GM19395 (cell line): ENCODE data around the gene PLA2G6.
"Not testable (repeated sequence)": the region's sequence is repeated elsewhere in the genome, so short reads cannot be mapped to it uniquely, and the experiment has no call there.

Experiments used
- ATAC-seq: cut with Tn5 transposase; IDR thresholded peaks from one replicate; pipeline ENCODE4 v1.9.1; 2021; ENCODE audit warnings: mild to moderate bottlenecking, moderate library complexity; ENCODE audit not compliant: unreplicated experiment

Gene PLA2G6

DNA sequence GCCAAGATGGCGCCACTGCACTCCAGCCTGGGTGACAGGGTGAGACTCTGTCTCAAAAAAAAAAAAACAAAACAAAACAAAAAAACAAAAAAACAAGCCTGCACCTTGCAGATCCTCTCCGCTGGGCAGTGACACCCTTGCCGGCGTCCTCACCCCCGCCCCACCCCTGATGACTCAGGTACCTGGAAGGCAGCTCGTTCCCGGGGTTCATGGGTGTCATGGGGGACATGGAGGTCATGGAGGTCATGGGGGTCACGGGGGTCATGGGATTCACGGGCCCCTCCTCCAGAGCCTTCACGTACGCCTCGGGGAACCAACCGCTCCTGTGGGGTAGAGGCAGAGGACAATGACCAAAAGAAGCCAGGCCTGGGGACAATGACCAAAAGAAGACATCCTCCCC, 94.7 kb downstream of the PLA2G6 start:
- ATAC-seq, result no peak

DNA sequence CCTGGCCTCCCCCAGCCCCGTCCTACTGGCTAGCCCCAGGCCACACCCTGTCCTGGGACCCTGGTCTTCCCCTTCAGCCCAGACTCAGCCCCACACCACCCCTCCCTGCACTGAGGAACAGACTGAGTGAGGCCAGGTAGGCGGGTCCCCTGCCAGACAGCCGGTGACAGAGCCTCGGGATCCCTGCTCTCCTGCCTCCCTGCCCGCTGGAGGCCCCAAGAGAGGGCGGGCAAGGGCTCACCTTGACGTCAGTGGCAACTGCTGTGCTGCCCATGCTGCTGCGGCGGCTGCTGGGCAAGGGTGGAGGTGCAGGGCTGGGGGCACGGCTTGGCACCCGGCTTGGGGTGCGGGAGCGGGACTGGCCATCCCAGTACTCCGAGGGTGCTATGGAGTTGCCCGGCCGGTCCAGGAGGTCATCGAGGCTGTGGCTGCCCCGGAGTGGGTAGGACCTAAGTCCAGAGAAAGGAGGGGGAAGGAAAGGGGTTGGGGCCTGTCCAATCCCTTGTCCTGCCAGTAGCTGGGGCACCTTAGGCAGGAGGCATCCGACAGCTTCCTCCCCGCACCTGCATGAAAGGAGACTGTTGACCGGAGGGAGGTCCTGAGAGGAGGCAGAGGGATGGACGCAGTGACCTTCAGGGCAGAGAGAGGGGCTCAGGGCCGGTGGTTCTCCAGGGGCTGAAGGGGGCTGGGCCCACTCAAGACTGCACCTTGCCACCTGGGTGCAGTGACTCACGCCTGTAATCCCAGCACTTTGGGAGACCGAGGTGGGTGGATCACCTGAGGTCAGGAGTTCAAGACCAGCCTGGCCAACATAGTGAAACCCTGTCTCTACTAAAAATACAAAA, 95.4 kb downstream of the PLA2G6 start:
- no peak for ATAC-seq

DNA sequence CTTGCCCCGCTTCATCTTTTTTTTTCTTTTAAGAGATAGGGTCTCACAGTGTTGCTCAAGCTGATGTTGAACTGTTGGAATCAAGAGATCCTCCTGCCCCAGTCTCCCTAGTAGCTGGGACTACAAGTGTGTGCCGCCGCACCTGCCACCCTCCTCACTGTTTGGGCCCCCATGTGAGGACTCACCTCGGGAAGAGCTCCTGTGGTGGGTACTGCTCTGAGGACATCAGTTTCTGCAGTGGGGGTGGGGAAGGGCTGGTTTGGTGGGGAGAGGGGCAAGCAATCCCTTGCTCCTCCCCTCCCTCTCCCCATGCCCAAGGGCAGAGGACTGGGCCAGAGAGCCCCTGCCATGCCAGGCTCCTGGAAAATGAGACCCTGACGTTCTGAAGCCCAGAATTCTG, 96.1 kb downstream of the PLA2G6 start:
- no peak for ATAC-seq

DNA sequence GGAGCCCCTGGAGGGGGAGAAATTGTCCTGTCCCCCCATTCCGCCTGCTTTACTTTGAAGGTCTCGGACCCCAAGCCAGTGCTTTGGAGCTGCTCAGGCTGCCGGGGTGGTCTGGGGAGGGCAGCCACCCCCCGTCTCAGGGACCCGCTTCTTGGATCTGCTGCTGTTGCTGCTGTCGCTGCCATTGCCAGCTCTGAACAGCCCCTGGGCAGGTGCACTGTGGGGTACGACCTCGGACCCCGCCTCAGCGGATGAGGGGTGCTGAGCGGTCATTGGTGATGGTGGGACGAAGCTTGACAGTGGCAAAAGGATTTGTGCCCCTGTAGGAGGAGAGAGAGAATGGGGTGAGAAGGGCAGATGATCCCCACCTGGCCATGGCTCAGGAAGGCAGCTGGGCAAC, 96.6 kb downstream of the PLA2G6 start:
- no peak for ATAC-seq

DNA sequence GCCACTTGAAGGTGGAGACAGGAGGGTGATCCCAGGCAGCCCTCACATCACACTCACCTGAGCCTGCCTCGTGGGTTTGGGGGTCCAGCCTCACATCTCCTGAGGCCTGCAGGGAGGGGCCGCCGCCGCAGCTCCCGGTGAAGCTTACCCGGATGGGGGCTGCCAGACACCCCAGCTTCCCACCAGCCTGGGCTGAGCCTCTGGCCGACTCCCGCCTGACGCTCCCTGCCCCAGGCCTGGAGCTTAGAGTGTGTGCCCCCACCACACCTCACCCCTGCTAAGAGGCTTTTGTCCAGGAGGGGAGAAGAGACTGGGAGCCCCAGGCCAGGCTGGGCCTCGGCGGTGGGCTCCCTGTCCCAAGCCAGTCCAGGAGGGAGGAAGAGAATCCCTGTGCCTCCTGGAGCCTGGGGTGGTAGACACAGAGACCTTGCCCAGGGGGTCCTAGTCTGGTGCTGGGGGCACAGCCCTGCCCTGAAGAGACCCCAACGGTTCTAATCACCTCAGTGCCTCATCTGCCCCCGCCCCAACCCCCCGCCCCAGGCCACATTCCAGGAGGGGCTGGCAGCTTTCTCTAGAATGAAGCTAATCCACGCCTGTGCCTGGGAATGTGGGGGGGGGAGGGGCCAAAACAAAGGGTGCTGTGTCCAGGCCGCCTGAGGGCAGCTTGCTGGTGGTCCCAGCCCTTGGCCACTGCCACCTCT, 97.5 kb downstream of the PLA2G6 start, which contains the start of gene SLC16A8:
SLC16A8 (minus strand) TSS at position 254 of the 701 bp plus-strand sequence. CDS start 1,311 bp downstream, outside the sequence.
- ATAC-seq, result no peak

- ATAC-seq, result no peak
These were observed 98.5 kb downstream of the PLA2G6 start for GRCh38 chr22:38082986-38083710.

DNA sequence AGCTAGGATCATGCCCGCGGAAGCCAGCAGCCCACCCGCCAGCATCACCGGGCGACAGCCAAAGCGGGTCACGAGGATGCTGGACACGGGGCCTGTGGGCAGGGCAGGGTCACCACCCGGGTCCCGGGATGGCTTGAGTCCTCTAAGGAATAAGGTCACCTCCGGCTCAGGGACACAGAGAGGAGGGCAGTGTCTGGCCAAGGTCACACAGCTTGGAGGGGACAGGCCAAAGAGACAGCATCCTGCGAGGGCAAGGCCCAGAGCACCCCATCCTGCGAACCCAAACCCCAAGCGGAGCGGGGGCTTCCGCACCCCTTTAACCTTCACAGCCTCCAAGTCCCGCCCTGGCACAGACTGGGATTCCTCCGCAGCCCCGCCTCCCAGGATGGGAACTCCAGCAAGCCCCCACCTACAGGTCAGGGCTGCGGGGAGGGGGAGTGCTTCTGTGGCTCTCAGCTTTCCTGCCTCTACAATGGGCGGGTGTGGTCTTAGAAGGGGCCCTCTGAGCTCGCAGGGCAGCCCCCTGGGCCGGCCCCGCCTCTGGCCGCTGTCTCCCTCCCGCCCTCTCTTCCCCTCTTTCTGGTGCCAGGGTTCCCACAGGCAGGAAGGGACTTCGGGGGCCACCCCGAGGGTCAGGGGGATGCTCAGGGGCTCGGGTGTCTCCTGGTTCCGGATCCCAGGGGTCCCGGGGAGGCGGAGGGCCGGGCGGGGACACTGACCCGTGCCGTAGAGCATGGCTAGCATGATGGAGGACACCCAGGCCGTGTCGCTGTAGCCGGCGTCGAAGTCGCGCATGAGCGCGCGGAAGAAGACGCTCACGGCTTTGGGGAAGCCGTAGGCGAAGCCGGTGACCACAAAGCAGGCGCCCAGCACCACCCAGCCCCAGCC, 99.4 kb downstream of the PLA2G6 start:
- no peak for ATAC-seq

- ATAC-seq, result no peak
These were observed 100.0 kb downstream of the PLA2G6 start for GRCh38 chr22:38081636-38081940.

- ATAC-seq, result no peak
These were observed 100.6 kb downstream of the PLA2G6 start for GRCh38 chr22:38080850-38081635.

GRCh38 chr22:38080474-38080849, 101.2 kb downstream of the PLA2G6 start:
- ATAC-seq, result no peak

GRCh38 chr22:38079804-38080203, 101.8 kb downstream of the PLA2G6 start:
- no peak for ATAC-seq

DNA sequence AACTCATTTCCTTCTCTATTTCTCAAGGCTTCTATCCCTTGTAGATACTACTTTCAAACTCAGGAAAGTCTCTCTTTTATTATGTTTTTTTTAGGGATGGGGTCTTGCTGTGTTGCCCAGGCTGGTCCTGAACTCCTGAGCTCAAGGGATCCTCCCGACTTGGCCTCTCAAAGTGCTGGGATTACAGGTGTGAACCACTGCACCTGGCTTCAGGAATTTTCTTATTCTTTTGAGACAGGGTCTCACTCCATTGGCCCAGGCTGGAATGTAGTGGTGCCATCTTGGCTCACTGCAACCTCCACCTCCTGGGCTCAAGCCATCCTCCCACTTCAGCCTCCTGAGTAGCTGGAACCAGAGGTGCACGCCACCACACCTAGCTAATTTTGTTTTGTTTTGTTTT, 102.4 kb downstream of the PLA2G6 start:
- not testable (repeated sequence) for ATAC-seq

- no peak for ATAC-seq
These were observed 103.4 kb downstream of the PLA2G6 start for GRCh38 chr22:38078046-38078840.

DNA sequence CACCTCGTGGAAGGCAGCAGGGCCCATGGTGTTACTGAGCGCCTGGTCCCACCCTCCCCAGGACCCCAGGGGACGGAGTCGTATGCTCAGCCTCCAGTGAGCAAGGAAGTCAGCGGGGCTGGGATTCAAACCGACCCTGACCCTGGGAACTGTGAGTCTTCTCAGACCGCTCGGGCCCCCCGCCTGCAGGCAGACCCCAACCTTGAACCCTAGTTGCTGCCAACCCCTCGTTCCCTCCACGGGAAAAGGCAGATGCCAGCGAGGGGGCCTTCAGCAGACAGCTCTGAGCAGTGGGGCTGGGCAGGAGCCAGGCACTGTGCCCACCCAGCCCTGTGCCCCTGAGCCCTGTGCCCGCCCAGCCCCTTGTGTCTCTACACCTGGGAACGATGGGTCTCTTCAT, 104.0 kb downstream of the PLA2G6 start:
- no peak for ATAC-seq

DNA sequence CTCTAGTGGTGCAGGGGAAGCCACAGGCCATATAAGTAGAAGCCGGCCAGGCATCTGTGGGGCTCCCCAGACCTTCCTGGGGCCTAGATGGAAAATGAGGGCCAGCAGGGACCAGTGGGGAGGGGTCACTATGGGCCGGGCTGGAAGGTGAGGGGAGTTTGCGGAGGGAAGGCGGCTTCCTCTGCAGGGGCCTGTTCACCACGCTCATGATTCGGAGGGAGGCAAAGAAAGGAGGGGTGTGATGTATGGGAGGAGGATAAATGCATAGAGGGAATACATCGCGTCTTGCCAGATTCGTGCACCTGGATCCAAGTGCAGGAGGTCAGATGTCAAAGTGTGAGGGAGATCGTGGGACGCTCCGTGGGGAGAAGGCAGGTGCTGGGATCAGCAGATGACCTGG, 104.5 kb downstream of the PLA2G6 start:
- no peak for ATAC-seq

DNA sequence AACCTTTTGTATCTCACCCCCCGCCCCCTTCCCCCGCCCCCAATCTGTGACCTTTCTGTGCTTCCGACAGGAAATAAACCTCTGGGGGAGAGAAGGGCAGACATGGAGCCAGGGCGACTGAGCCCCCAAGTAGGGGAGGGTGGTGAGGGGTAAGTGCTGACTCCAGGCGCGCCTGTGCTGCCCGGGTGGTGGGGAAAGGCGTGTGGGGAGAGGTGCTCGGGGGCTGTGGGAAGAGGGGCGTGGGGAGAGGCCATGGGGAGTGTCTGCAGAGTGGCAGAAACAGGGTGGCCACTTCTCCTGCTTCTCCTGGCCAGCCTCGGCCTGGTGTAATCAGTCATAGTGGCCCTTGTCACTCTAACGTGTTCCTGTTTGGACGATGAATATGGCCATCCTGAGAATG, 105.7 kb downstream of the PLA2G6 start:
- no peak for ATAC-seq

GRCh38 chr22:38075105-38075825, 106.4 kb downstream of the PLA2G6 start:
- no peak for ATAC-seq
